ENCODE data around the gene COG5. TPM values are rescaled to one million over a fixed set of nuclear protein-coding genes. Genes with fewer than 3 reads are reported as not detected.
A peak's percentile ranks its signal among the peaks of the same experiment; 100 is the strongest.

Gene COG5
- total and polyA plus RNA-seq, 9 of the 15 experiments (the other 6 are each of a cell fraction or from before 2014, with no cell fraction given), result 15.3 to 75.1 (median 56.4) TPM

DNA sequence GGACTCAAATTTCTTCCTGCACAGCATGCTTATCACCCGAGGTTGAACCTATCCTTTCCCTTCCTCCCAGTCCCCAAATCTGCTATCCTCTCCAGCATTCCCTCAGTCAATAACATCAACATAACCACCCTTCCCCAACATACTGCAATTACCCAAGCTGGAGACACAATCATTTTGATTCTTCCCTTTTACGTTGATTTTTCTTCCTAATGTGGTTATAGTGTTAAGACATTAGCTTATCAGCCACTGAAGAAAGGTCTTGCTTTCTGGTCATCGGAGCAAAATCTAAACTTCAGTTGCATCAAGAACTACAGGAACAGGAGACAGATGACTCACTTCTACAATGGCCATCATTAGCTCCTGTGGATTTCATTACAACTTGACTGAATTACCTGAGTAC, 398.4 kb downstream of the COG5 start (continued):
- peak; percentile 80 for TF ChIP-seq ZNF24 (IDR thresholded peaks at IDR 0.05)
- TF ChIP-seq HDGF (IDR thresholded peaks at IDR 0.05), result peak; percentile 97; the same call in 1 of the 2 replicates
- 0 out of 2 replicates have a peak, but pooled peaks have one; percentile 14 for TF ChIP-seq PML (IDR thresholded peaks at IDR 0.05; ENCODE audit: low read length)
- peak; percentile 57; the same call in 1 of the 2 replicates for TF ChIP-seq ATF7 (IDR thresholded peaks at IDR 0.05)
- peak; percentile 20; the same call in 1 of the 2 replicates for TF ChIP-seq TEAD4 (IDR thresholded peaks at IDR 0.05; ENCODE audit: low read length)
- TF ChIP-seq TEAD4 (CRISPR knock-in tag; IDR thresholded peaks at IDR 0.05; ENCODE audit: borderline replicate concordance), result no peak
- TF ChIP-seq CTBP1 (IDR thresholded peaks at IDR 0.05; ENCODE audit: borderline replicate concordance), result peak; percentile 70; the same call in 1 of the 2 replicates
- TF ChIP-seq CBFA2T3 (IDR thresholded peaks at IDR 0.05), result 0 out of 2 replicates have a peak, but pooled peaks have one; percentile 25
- 0 out of 2 replicates have a peak, but pooled peaks have one; percentile 25 for TF ChIP-seq GATA2 (CRISPR knock-in tag; IDR thresholded peaks at IDR 0.05)
- 0 out of 2 replicates have a peak, but pooled peaks have one; percentile 29 for TF ChIP-seq JUN (IDR thresholded peaks at IDR 0.05; ENCODE audit: borderline replicate concordance, low read depth, low read length)
- no peak for TF ChIP-seq JUN (CRISPR knock-in tag; IDR thresholded peaks at IDR 0.05; ENCODE audit: borderline replicate concordance)
- peak; percentile 14; the same call in 1 of the 2 replicates for TF ChIP-seq KLF10 (CRISPR knock-in tag; IDR thresholded peaks at IDR 0.05)
- TF ChIP-seq HEY1 (CRISPR knock-in tag; IDR thresholded peaks at IDR 0.05; ENCODE audit: borderline replicate concordance), result 0 out of 2 replicates have a peak, but pooled peaks have one; percentile 61
- no peak for TF ChIP-seq MYC (IDR thresholded peaks at IDR 0.05; ENCODE audit: low read depth, low read length)
- no peak for TF ChIP-seq MYC (CRISPR knock-in tag; IDR thresholded peaks at IDR 0.05; ENCODE audit: borderline replicate concordance, low read depth)
- TF ChIP-seq OTX1 (CRISPR knock-in tag; IDR thresholded peaks at IDR 0.05), result peak; percentile 92
- no peak for TF ChIP-seq ELF4 (CRISPR knock-in tag; IDR thresholded peaks at IDR 0.05)
- TF ChIP-seq SOX6 (IDR thresholded peaks at IDR 0.05), result peak; percentile 24; the same call in 1 of the 2 replicates
- TF ChIP-seq NBN (IDR thresholded peaks at IDR 0.05; ENCODE audit: low read depth), result peak; percentile 83
- TF ChIP-seq FOSL1 (tag; conservative IDR thresholded peaks at IDR 0.05), result peak; percentile 90
- TF ChIP-seq EHMT2 (IDR thresholded peaks at IDR 0.05), result peak; percentile 89
- TF ChIP-seq MAZ (CRISPR knock-in tag; conservative IDR thresholded peaks at IDR 0.05 in 1 of 2, IDR thresholded peaks at IDR 0.05 in 1 of 2), result 0 out of 4 replicates have a peak, but pooled peaks of 1 of the 2 experiments have one; percentile 31
- peak; percentile 69; the same call in 1 of the 2 replicates for TF ChIP-seq SMARCA5 (IDR thresholded peaks at IDR 0.05)
- TF ChIP-seq, protein P1, sequence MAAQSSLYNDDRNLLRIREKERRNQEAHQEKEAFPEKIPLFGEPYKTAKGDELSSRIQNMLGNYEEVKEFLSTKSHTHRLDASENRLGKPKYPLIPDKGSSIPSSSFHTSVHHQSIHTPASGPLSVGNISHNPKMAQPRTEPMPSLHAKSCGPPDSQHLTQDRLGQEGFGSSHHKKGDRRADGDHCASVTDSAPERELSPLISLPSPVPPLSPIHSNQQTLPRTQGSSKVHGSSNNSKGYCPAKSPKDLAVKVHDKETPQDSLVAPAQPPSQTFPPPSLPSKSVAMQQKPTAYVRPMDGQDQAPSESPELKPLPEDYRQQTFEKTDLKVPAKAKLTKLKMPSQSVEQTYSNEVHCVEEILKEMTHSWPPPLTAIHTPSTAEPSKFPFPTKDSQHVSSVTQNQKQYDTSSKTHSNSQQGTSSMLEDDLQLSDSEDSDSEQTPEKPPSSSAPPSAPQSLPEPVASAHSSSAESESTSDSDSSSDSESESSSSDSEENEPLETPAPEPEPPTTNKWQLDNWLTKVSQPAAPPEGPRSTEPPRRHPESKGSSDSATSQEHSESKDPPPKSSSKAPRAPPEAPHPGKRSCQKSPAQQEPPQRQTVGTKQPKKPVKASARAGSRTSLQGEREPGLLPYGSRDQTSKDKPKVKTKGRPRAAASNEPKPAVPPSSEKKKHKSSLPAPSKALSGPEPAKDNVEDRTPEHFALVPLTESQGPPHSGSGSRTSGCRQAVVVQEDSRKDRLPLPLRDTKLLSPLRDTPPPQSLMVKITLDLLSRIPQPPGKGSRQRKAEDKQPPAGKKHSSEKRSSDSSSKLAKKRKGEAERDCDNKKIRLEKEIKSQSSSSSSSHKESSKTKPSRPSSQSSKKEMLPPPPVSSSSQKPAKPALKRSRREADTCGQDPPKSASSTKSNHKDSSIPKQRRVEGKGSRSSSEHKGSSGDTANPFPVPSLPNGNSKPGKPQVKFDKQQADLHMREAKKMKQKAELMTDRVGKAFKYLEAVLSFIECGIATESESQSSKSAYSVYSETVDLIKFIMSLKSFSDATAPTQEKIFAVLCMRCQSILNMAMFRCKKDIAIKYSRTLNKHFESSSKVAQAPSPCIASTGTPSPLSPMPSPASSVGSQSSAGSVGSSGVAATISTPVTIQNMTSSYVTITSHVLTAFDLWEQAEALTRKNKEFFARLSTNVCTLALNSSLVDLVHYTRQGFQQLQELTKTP (IDR thresholded peaks at IDR 0.05; ENCODE audit: low read depth in 1 of 2, partially characterized antibody in 2 of 2), result peak in 1 of 2 experiments; percentile 45
- TF ChIP-seq FOXA1 (IDR thresholded peaks at IDR 0.05; ENCODE audit: borderline replicate concordance), result no peak
- no peak for TF ChIP-seq HOXB6 (CRISPR knock-in tag; IDR thresholded peaks at IDR 0.05; ENCODE audit: borderline replicate concordance)
